SK-N-SH treated with all-trans-retinoic acid at 6 μM for 48 hours (cell line): Measurements from ENCODE around the gene YWHAE.

ENCODE experiments used
- ARNTL ChIP-seq: fragments of 450-650 bp; formaldehyde crosslinking; IDR thresholded peaks from 2 replicates; pipeline ENCODE4 v1.5.0; 2020; ENCODE audit warnings: low read depth, mild to moderate bottlenecking, moderate library complexity, borderline replicate concordance
- BACH2 ChIP-seq: fragments of 250-450 bp; sonication (Bioruptor Pico); IDR thresholded peaks from 2 replicates; pipeline ENCODE4 v1.9.0; 2021; ENCODE audit warnings: mild to moderate bottlenecking, borderline replicate concordance
- CREB5 ChIP-seq: fragments of 250-450 bp; sonication (Bioruptor Pico); IDR thresholded peaks from 2 replicates; pipeline ENCODE4 v1.5.1; 2020; ENCODE audit warnings: low read depth, mild to moderate bottlenecking, moderate library complexity
- ESRRG ChIP-seq: fragments of 250-450 bp; sonication (Bioruptor Pico); IDR thresholded peaks from 2 replicates; pipeline ENCODE4 v1.6.1; 2021; ENCODE audit warnings: mild to moderate bottlenecking
- ZFP3 ChIP-seq: fragments of 250-450 bp; sonication (Bioruptor Pico); IDR thresholded peaks from 2 replicates; pipeline ENCODE4 v1.5.0; 2020; ENCODE audit warnings: mild to moderate bottlenecking, moderate library complexity
- ZFP30 ChIP-seq: fragments of 450-650 bp; formaldehyde crosslinking; IDR thresholded peaks from 2 replicates; pipeline ENCODE4 v1.5.0; 2022; ENCODE audit warnings: mild to moderate bottlenecking, moderate library complexity
- ZNF565 ChIP-seq: fragments of 450-650 bp; formaldehyde crosslinking; conservative IDR thresholded peaks from 2 replicates; pipeline ENCODE4 v1.5.0; 2020; ENCODE audit warnings: low read depth, mild to moderate bottlenecking, moderate library complexity
- ZNF70 ChIP-seq: fragments of 450-650 bp; formaldehyde crosslinking; IDR thresholded peaks from 2 replicates; pipeline ENCODE4 v1.5.0; 2020; ENCODE audit warnings: mild to moderate bottlenecking, moderate library complexity

GRCh38 chr17:1371893-1372590 is 28.0 kb downstream of the YWHAE start:
- no peak for TF ChIP-seq ARNTL
- TF ChIP-seq ESRRG (CRISPR knock-in tag), result no peak
- TF ChIP-seq BACH2 (CRISPR knock-in tag), result no peak
- TF ChIP-seq ZNF70 (CRISPR knock-in tag), result no peak
- TF ChIP-seq ZFP3 (CRISPR knock-in tag), result no peak
- TF ChIP-seq ZNF565, result no peak
- TF ChIP-seq CREB5 (CRISPR knock-in tag), result no peak
- no peak for TF ChIP-seq ZFP30 (CRISPR knock-in tag)
